ENCODE data around the gene IL34. TPM values are rescaled to one million over a fixed set of nuclear protein-coding genes. Genes with fewer than 3 reads are reported as not detected.

Gene IL34
- polyA plus RNA-seq, 1 of the 3 experiments (the other 2 are of a cell fraction), result 0.18 TPM

DNA sequence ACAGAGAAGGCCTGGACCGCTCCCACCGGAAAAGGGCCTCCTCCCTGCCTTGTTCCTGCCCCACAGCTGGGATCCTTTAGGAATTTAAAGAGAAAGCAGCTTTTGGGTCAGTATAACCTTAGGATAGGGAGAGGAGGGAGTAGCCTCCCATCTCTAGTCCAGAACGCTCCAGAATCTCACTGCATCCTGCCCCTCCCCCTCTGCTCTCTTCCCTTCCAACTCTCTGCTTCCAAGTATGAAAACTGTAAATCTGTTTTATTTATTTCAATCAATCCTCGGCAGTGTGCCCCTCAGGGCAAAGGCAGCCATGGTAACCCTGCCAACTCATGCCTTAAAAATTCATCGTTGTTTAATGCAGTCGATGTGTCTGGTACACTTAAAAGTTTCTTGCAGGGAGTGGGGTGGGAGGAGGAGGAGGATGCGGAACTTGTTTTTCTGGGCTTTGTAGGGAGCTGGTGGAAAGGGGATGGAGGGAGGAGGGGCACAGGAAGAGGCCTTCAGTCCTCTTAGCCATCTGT is 60.6 kb downstream of the IL34 start:
- peak; percentile 52; the same call in 1 of the 2 replicates for TF ChIP-seq ELF1 (IDR thresholded peaks at IDR 0.05)
- TF ChIP-seq RXRA (IDR thresholded peaks at IDR 0.05; ENCODE audit: borderline replicate concordance, low read depth), result 0 out of 2 replicates have a peak, but pooled peaks have one; percentile 27
- TF ChIP-seq POLR2AphosphoS5 (IDR thresholded peaks at IDR 0.05; ENCODE audit: low read depth, low read length), result no peak; the same call in 1 of the 2 replicates
- no peak for TF ChIP-seq NRF1 (IDR thresholded peaks at IDR 0.05; ENCODE audit: low read depth, low read length)
- no peak for TF ChIP-seq EZH2phosphoT487 (IDR thresholded peaks at IDR 0.05; ENCODE audit: borderline replicate concordance, low read depth)
- peak; percentile 49 to 77; a peak in 3 of 4 replicates for TF ChIP-seq EP300 (IDR thresholded peaks at IDR 0.05; ENCODE audit: borderline replicate concordance in 1 of 2, low read depth in 1 of 2, low read length in 1 of 2)
- TF ChIP-seq SIN3A (IDR thresholded peaks at IDR 0.05; ENCODE audit: borderline replicate concordance, low read depth, low read length), result no peak
- peak; percentile 31; the same call in 1 of the 2 replicates for TF ChIP-seq TEAD4 (IDR thresholded peaks at IDR 0.05; ENCODE audit: borderline replicate concordance, insufficient read depth)
- TF ChIP-seq GABPA (IDR thresholded peaks at IDR 0.05; ENCODE audit: low read depth), result peak; percentile 35
- TF ChIP-seq RFX5 (IDR thresholded peaks at IDR 0.05; ENCODE audit: low read length), result no peak
- TF ChIP-seq, protein P1, sequence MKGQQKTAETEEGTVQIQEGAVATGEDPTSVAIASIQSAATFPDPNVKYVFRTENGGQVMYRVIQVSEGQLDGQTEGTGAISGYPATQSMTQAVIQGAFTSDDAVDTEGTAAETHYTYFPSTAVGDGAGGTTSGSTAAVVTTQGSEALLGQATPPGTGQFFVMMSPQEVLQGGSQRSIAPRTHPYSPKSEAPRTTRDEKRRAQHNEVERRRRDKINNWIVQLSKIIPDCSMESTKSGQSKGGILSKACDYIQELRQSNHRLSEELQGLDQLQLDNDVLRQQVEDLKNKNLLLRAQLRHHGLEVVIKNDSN (IDR thresholded peaks at IDR 0.05; ENCODE audit: borderline replicate concordance, low read depth), result no peak
- TF ChIP-seq JUND (IDR thresholded peaks at IDR 0.05), result peak; percentile 89; the same call in 1 of the 2 replicates
- no peak for TF ChIP-seq SMC3 (IDR thresholded peaks at IDR 0.05; ENCODE audit: low read depth, low read length)
- TF ChIP-seq RCOR1 (IDR thresholded peaks at IDR 0.05; ENCODE audit: low read length), result no peak
- TF ChIP-seq, protein P2, sequence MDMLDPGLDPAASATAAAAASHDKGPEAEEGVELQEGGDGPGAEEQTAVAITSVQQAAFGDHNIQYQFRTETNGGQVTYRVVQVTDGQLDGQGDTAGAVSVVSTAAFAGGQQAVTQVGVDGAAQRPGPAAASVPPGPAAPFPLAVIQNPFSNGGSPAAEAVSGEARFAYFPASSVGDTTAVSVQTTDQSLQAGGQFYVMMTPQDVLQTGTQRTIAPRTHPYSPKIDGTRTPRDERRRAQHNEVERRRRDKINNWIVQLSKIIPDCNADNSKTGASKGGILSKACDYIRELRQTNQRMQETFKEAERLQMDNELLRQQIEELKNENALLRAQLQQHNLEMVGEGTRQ (IDR thresholded peaks at IDR 0.05; ENCODE audit: borderline replicate concordance, low read depth, low read length), result no peak
- no peak for TF ChIP-seq FOXJ3 (CRISPR knock-in tag; IDR thresholded peaks at IDR 0.05)
- peak; percentile 76 for TF ChIP-seq TCF12 (IDR thresholded peaks at IDR 0.05)
- TF ChIP-seq, protein P3, sequence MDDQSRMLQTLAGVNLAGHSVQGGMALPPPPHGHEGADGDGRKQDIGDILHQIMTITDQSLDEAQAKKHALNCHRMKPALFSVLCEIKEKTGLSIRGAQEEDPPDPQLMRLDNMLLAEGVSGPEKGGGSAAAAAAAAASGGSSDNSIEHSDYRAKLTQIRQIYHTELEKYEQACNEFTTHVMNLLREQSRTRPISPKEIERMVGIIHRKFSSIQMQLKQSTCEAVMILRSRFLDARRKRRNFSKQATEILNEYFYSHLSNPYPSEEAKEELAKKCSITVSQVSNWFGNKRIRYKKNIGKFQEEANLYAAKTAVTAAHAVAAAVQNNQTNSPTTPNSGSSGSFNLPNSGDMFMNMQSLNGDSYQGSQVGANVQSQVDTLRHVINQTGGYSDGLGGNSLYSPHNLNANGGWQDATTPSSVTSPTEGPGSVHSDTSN (IDR thresholded peaks at IDR 0.05), result peak; percentile 76
- TF ChIP-seq FOXM1 (IDR thresholded peaks at IDR 0.05; ENCODE audit: low read depth), result peak; percentile 40; the same call in 1 of the 2 replicates
- peak; percentile 66; the same call in 1 of the 2 replicates for TF ChIP-seq FOSL2 (IDR thresholded peaks at IDR 0.05; ENCODE audit: borderline replicate concordance, low read depth)
- peak; percentile 48; the same call in 1 of the 2 replicates for TF ChIP-seq NFIC (IDR thresholded peaks at IDR 0.05; ENCODE audit: borderline replicate concordance)
- TF ChIP-seq, protein P4, sequence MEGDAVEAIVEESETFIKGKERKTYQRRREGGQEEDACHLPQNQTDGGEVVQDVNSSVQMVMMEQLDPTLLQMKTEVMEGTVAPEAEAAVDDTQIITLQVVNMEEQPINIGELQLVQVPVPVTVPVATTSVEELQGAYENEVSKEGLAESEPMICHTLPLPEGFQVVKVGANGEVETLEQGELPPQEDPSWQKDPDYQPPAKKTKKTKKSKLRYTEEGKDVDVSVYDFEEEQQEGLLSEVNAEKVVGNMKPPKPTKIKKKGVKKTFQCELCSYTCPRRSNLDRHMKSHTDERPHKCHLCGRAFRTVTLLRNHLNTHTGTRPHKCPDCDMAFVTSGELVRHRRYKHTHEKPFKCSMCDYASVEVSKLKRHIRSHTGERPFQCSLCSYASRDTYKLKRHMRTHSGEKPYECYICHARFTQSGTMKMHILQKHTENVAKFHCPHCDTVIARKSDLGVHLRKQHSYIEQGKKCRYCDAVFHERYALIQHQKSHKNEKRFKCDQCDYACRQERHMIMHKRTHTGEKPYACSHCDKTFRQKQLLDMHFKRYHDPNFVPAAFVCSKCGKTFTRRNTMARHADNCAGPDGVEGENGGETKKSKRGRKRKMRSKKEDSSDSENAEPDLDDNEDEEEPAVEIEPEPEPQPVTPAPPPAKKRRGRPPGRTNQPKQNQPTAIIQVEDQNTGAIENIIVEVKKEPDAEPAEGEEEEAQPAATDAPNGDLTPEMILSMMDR (IDR thresholded peaks at IDR 0.05), result no peak
- Histone ChIP-seq H3K36me3 (replicated peaks in 1 of 2; ENCODE audit: control insufficient read depth in 1 of 2, insufficient read depth in 2 of 2, low read length in 1 of 2) (no peaks in the 10 kb centered on the region), H3K4me2 (peak overlapping the region; percentile 77), H3K27ac (ENCODE audit: low read depth in 2 of 2, low read length in 1 of 2) (peak overlapping the region; percentile 56 to 96), H3K9ac (peak overlapping the region; percentile 61), H3F3A (replicated peaks; ENCODE audit: insufficient read depth) (peaks cover 35% of the 10 kb centered on the region), H2AFZ (ENCODE audit: low read depth) (peak overlapping the region; percentile 73; the same call in 1 of the 2 replicates), H4K20me1 (ENCODE audit: insufficient read depth) (no peaks in the 10 kb centered on the region), H3K9me3 (no peaks in the 10 kb centered on the region), H3K9me2 (no peaks in the 10 kb centered on the region), H3K27me3 (ENCODE audit: insufficient read depth) (no peaks in the 10 kb centered on the region), H3K79me2 (ENCODE audit: insufficient read depth) (no peaks in the 10 kb centered on the region), H3K4me3 (ENCODE audit: low read depth in 2 of 2, low read length in 1 of 2) (peak overlapping the region in 1 of 2 experiments; percentile 21; a peak in 1 of 4 replicates), H3K4me1 (ENCODE audit: control insufficient read depth in 1 of 2, insufficient read depth in 2 of 2, low read depth in 1 of 2, low read length in 1 of 2) (peaks cover 49 to 79% of the 10 kb centered on the region in 2 experiments; a peak in 3 of 4 replicates)
- POLR2A ChIA-PET, result no interaction called here
- CTCF ChIA-PET, result interaction anchor here (1.1 to 1.9 kb wide), 3 partner anchors 7 to 64 kb away, joined by 3 to 7 read pairs (median 6); no protein-coding TSS in a partner anchor
- 29% methylated on average over 7 of the region's 7 CpGs for WGBS (ENCODE audit: low lambda C conversion rate)
- no peak for DNase-seq

Data from SK-N-SH (cell line).